A172 (cell line): ENCODE data around the gene TTC5. TPM values are rescaled to one million over a fixed set of nuclear protein-coding genes. Genes with fewer than 3 reads are reported as not detected.
"Not testable (repeated sequence)": the region's sequence is repeated elsewhere in the genome, so short reads cannot be mapped to it uniquely, and the experiment has no call there.

Source experiments
- DNase-seq: peaks from one replicate; pipeline ENCODE4 v3.0.0-alpha.2; 2015; ENCODE audit warnings: low spot score
- total RNA-seq: library from RNA; depleted of rRNA; stranded (reverse); fragments of >200 nt; shearing (Covaris generic); gene quantifications from 2 replicates; pipeline ENCODE4 v1.2.3, GENCODE V29; 2014; rRNA removed

Gene TTC5
- total RNA-seq = 10.6 and 16.8 TPM in 2 replicates

- peak; percentile 65 for DNase-seq
Measured at GRCh38 chr14:20305265-20306078, at the start of gene TTC5. TTC5 (minus strand) TSS chr14:20305951; CDS start chr14:20305937, 14 bp downstream.

- DNase-seq = no peak
Measured at GRCh38 chr14:20350860-20351259, 45.1 kb upstream of the TTC5 start.

GRCh38 chr14:20350282-20350681, 44.5 kb upstream of the TTC5 start:
- peak; percentile 7 for DNase-seq

GRCh38 chr14:20347747-20348146, 42.0 kb upstream of the TTC5 start:
- DNase-seq = no peak

GRCh38 chr14:20346713-20347112, 41.0 kb upstream of the TTC5 start:
- no peak for DNase-seq

GRCh38 chr14:20345366-20345765, 39.6 kb upstream of the TTC5 start:
- DNase-seq = no peak

- DNase-seq = no peak
Measured at GRCh38 chr14:20343862-20344220, 38.1 kb upstream of the TTC5 start.

- DNase-seq = peak; percentile 96
Measured at GRCh38 chr14:20343092-20343861, 37.5 kb upstream of the TTC5 start, which contains the start of gene PARP2. PARP2 (plus strand) TSS chr14:20343635; CDS start chr14:20343642, 7 bp downstream.

- DNase-seq = no peak
Measured at GRCh38 chr14:20341646-20342045, 35.9 kb upstream of the TTC5 start.

GRCh38 chr14:20341032-20341431, 35.3 kb upstream of the TTC5 start:
- DNase-seq = not testable (repeated sequence)

GRCh38 chr14:20334017-20334416, 28.3 kb upstream of the TTC5 start:
- DNase-seq = no peak

GRCh38 chr14:20333494-20333841, 27.7 kb upstream of the TTC5 start:
- no peak for DNase-seq

GRCh38 chr14:20332788-20333493, 27.2 kb upstream of the TTC5 start, which contains the start of gene CCNB1IP1:
CCNB1IP1 (minus strand) TSS chr14:20333279; CDS start chr14:20316523, 16,756 bp downstream.
- DNase-seq = peak; percentile 88

GRCh38 chr14:20332431-20332787, 26.7 kb upstream of the TTC5 start:
- DNase-seq = no peak

- DNase-seq = no peak
Measured at GRCh38 chr14:20331053-20331613, 25.4 kb upstream of the TTC5 start.

- DNase-seq = no peak
Measured at GRCh38 chr14:20329355-20329754, 23.6 kb upstream of the TTC5 start.

GRCh38 chr14:20328705-20329104, 23.0 kb upstream of the TTC5 start:
- no peak for DNase-seq

GRCh38 chr14:20327005-20327869, 21.5 kb upstream of the TTC5 start:
- DNase-seq = peak; percentile 62

GRCh38 chr14:20317720-20318119, 12.0 kb upstream of the TTC5 start:
- DNase-seq = no peak

GRCh38 chr14:20314026-20314425, 8.3 kb upstream of the TTC5 start:
- DNase-seq = no peak

- no peak for DNase-seq
Measured at GRCh38 chr14:20306079-20306423, 300 bp upstream of the TTC5 start.
